Uterus (tissue), 4 donors: ENCODE data around the gene GNA12. TPM values are rescaled to one million over a fixed set of nuclear protein-coding genes. Genes with fewer than 3 reads are reported as not detected.

ENCODE experiments used
- DNase-seq, 2 donors: peaks; one replicate each; pipeline ENCODE4 v3.0.0-alpha.2; 2019 to 2020
- H3K27ac ChIP-seq, 2 donors: fragments of 200-600 bp; sonication (generic); 1 replicate in 1 of 2; 2 replicates in 1 of 2; pipeline ENCODE4 v1.5.1; 2016 to 2018
- H3K27me3 ChIP-seq, 2 donors: fragments of 200-600 bp; sonication (generic); one replicate each; pipeline ENCODE4 v1.5.1; 2018 to 2019; ENCODE audit warnings: control low read depth in 1 of 2
- H3K36me3 ChIP-seq, 2 donors: fragments of 200-600 bp; sonication (generic); one replicate each; pipeline ENCODE4 v1.5.1; 2019; ENCODE audit warnings: control low read depth in 1 of 2
- H3K4me1 ChIP-seq, 2 donors: fragments of 200-600 bp; sonication (generic); one replicate each; pipeline ENCODE4 v1.5.1; 2018 to 2019; ENCODE audit warnings: control low read depth in 1 of 2
- H3K4me3 ChIP-seq, 2 donors: fragments of 200-600 bp; sonication (generic); 1 replicate in 1 of 2; 2 replicates in 1 of 2; pipeline ENCODE4 v1.5.1; 2018 to 2019; ENCODE audit warnings: mild to moderate bottlenecking in 1 of 2
- H3K9me3 ChIP-seq, 2 donors: fragments of 200-600 bp; sonication (generic); one replicate each; pipeline ENCODE4 v1.5.1; 2019; ENCODE audit warnings: control low read depth in 1 of 2
- CTCF ChIP-seq, 4 experiments: fragments of 200-600 bp in 2 of 4; fragments of 450-650 bp in 2 of 4; sonication (generic) in 2 of 4; IDR thresholded peaks; one replicate each; pipeline ENCODE4 v1.5.1; 2016 to 2019; ENCODE audit warnings: antibody characterized with exemption in 4 of 4, mild to moderate bottlenecking in 2 of 4, moderate library complexity in 1 of 4
- POLR2A ChIP-seq, 2 donors: fragments of 450-650 bp; IDR thresholded peaks; one replicate each; pipeline ENCODE4 v1.6.1; 2016; ENCODE audit warnings: antibody characterized with exemption in 2 of 2, mild to moderate bottlenecking in 1 of 2, moderate library complexity in 1 of 2
- intact Hi-C: fragments of 100-400 bp; cut with DNase I; formaldehyde crosslinking; loops from one replicate; pipeline ENCODE4 v1.15.1; 2023; ENCODE audit warnings: low total_unique reads
- total RNA-seq, 4 donors: library from RNA; depleted of rRNA in 3 of 4; stranded (reverse); fragments of >200 nt in 3 of 4; gene quantifications; one replicate each; pipeline versions ENCODE4 v1.1.0 to v1.2.4, GENCODE V29; 2014 to 2023
- donor health status: DM: yes; HTN: yes; CAD: no.

The GNA12 gene
- total RNA-seq, 4 donors from 2014 or later, result 20.5 to 109 (median 50.3) TPM

GRCh38 chr7:2808891-2809665 lies 35.0 kb downstream of the GNA12 start:
- intact Hi-C loops, result no loop called here
- H3K27ac ChIP-seq, result peak overlapping the region; percentile 63 to 65
- H3K4me1 ChIP-seq, result peaks cover 0 to 3% of the 10 kb centered on the region in 2 donors
- no peaks in the 10 kb centered on the region for H3K27me3 ChIP-seq
- TF ChIP-seq POLR2A (IDR thresholded peaks at IDR 0.05) (no peak), CTCF (IDR thresholded peaks at IDR 0.05) (no peak)
- H3K4me3 ChIP-seq, result no peak overlapping the region
- H3K36me3 ChIP-seq, result no peaks in the 10 kb centered on the region
- H3K9me3 ChIP-seq, result no peaks in the 10 kb centered on the region
- DNase-seq, result no peak

- TF ChIP-seq CTCF (IDR thresholded peaks at IDR 0.05) (no peak), POLR2A (IDR thresholded peaks at IDR 0.05) (no peak)
- Histone ChIP-seq H3K4me3 (peak overlapping the region; percentile 5 to 15), H3K4me1 (peaks cover 0 to 3% of the 10 kb centered on the region in 2 donors), H3K27me3 (no peaks in the 10 kb centered on the region), H3K27ac (peak overlapping the region; percentile 63 to 65), H3K9me3 (no peaks in the 10 kb centered on the region), H3K36me3 (no peaks in the 10 kb centered on the region)
- intact Hi-C loops, result no loop called here
- no peak for DNase-seq
Observed at GRCh38 chr7:2807845-2808772, 36.0 kb downstream of the GNA12 start.

GRCh38 chr7:2807460-2807844 lies 36.7 kb downstream of the GNA12 start:
- H3K4me3 ChIP-seq, result peak overlapping the region; percentile 5 to 15
- no peaks in the 10 kb centered on the region for H3K9me3 ChIP-seq
- intact Hi-C loops, result no loop called here
- H3K36me3 ChIP-seq, result no peaks in the 10 kb centered on the region
- TF ChIP-seq CTCF (IDR thresholded peaks at IDR 0.05) (no peak), POLR2A (IDR thresholded peaks at IDR 0.05) (no peak)
- no peaks in the 10 kb centered on the region for H3K27me3 ChIP-seq
- H3K27ac ChIP-seq, result peak overlapping the region; percentile 63 to 65
- peaks cover 0 to 3% of the 10 kb centered on the region in 2 donors for H3K4me1 ChIP-seq
- no peak for DNase-seq

GRCh38 chr7:2806571-2806970 lies 37.5 kb downstream of the GNA12 start:
- TF ChIP-seq POLR2A (IDR thresholded peaks at IDR 0.05) (no peak), CTCF (IDR thresholded peaks at IDR 0.05) (no peak)
- DNase-seq, result no peak
- H3K27me3 ChIP-seq, result no peaks in the 10 kb centered on the region
- H3K9me3 ChIP-seq, result no peaks in the 10 kb centered on the region
- H3K27ac ChIP-seq, result peak overlapping the region; percentile 63 to 65
- H3K4me3 ChIP-seq, result no peak overlapping the region
- H3K4me1 ChIP-seq, result peaks cover 0 to 3% of the 10 kb centered on the region in 2 donors
- H3K36me3 ChIP-seq, result no peaks in the 10 kb centered on the region
- intact Hi-C loops, result no loop called here
